ENCODE results near the gene ZMIZ1. TPM values are rescaled to one million over a fixed set of nuclear protein-coding genes. Genes with fewer than 3 reads are reported as not detected.

The ZMIZ1 gene
- total RNA-seq, 1 experiment from 2014 or later: 42.3 TPM

GRCh38 chr10:79092292-79092896, 23.6 kb downstream of the ZMIZ1 start:
- CTCF ChIA-PET: no interaction called here
- H3K9me3 Mint-ChIP-seq (ENCODE audit: unreplicated experiment): no peaks in the 10 kb centered on the region
- POLR2A ChIA-PET: no interaction called here
- H3K4me3 ChIP-seq (ENCODE audit: low read depth, low read length): no peak overlapping the region
- no peaks in the 10 kb centered on the region; the same call in none of the 2 replicates for H3K36me3 ChIP-seq (ENCODE audit: control insufficient read depth, insufficient read depth, low read length)
- no peaks in the 10 kb centered on the region for H3K27me3 Mint-ChIP-seq (ENCODE audit: insufficient read depth, unreplicated experiment)
- no peaks in the 10 kb centered on the region for H3K27me3 ChIP-seq (replicated peaks; ENCODE audit: control insufficient read depth, insufficient read depth, low read length)
- H3K4me3 Mint-ChIP-seq (ENCODE audit: unreplicated experiment): no peak overlapping the region
- no peaks in the 10 kb centered on the region for H3K9me3 ChIP-seq
- intact Hi-C loops (cut with micrococcal nuclease; ENCODE audit: unreplicated experiment): no loop called here
- peaks cover 50% of the 10 kb centered on the region for H3K4me1 Mint-ChIP-seq (ENCODE audit: low read depth, unreplicated experiment)
- DNase-seq: no peak
- H3K36me3 Mint-ChIP-seq (ENCODE audit: insufficient read depth, unreplicated experiment): peaks cover 28% of the 10 kb centered on the region
- peaks cover 28% of the 10 kb centered on the region for H3K4me1 ChIP-seq
- H3K27ac Mint-ChIP-seq (ENCODE audit: unreplicated experiment): peak overlapping the region; percentile 39
- TF ChIP-seq CTCF (IDR thresholded peaks at IDR 0.05; ENCODE audit: insufficient read depth in 1 of 2, low read depth in 1 of 2, low read length in 1 of 2, severe bottlenecking in 1 of 2, unreplicated experiment in 1 of 2): no peak
- no TSS peak for BruUV-seq (replicated peaks)

- Histone ChIP-seq H3K4me3 (ENCODE audit: low read depth, low read length) (no peak overlapping the region), H3K9me3 (no peaks in the 10 kb centered on the region), H3K36me3 (ENCODE audit: control insufficient read depth, insufficient read depth, low read length) (peaks cover 1% of the 10 kb centered on the region), H3K27me3 (replicated peaks; ENCODE audit: control insufficient read depth, insufficient read depth, low read length) (no peaks in the 10 kb centered on the region), H3K4me1 (peaks cover 28% of the 10 kb centered on the region)
- no peaks in the 10 kb centered on the region for H3K9me3 Mint-ChIP-seq (ENCODE audit: unreplicated experiment)
- peak overlapping the region; percentile 77 for H3K27ac Mint-ChIP-seq (ENCODE audit: unreplicated experiment)
- ChIA-PET POLR2A (no interaction called here), CTCF (interaction anchor here (0.7 to 1.2 kb wide), 2 partner anchors 97 to 101 kb away, joined by 4 to 7 read pairs; no protein-coding TSS in a partner anchor)
- no peaks in the 10 kb centered on the region for H3K27me3 Mint-ChIP-seq (ENCODE audit: insufficient read depth, unreplicated experiment)
- peaks cover 34% of the 10 kb centered on the region for H3K36me3 Mint-ChIP-seq (ENCODE audit: insufficient read depth, unreplicated experiment)
- intact Hi-C loops (cut with micrococcal nuclease; ENCODE audit: unreplicated experiment): loop anchor here (1.0 kb wide), 1 partner anchor 23 kb away; no protein-coding TSS in a partner anchor
- peak in 1 of 2 experiments; percentile 3 for TF ChIP-seq CTCF (IDR thresholded peaks at IDR 0.05; ENCODE audit: insufficient read depth in 1 of 2, low read depth in 1 of 2, low read length in 1 of 2, severe bottlenecking in 1 of 2, unreplicated experiment in 1 of 2)
- peak; percentile 72 to 81 for DNase-seq
- BruUV-seq (replicated peaks): no TSS peak
- H3K4me3 Mint-ChIP-seq (ENCODE audit: unreplicated experiment): no peak overlapping the region
- peaks cover 51% of the 10 kb centered on the region for H3K4me1 Mint-ChIP-seq (ENCODE audit: low read depth, unreplicated experiment)
Measured at GRCh38 chr10:79093658-79094411, 25.1 kb downstream of the ZMIZ1 start.

- Histone ChIP-seq H3K9me3 (no peaks in the 10 kb centered on the region), H3K36me3 (ENCODE audit: control insufficient read depth, insufficient read depth, low read length) (peaks cover 1% of the 10 kb centered on the region), H3K27me3 (replicated peaks; ENCODE audit: control insufficient read depth, insufficient read depth, low read length) (no peaks in the 10 kb centered on the region), H3K4me1 (peaks cover 28% of the 10 kb centered on the region), H3K4me3 (ENCODE audit: low read depth, low read length) (no peak overlapping the region)
- TF ChIP-seq CTCF (IDR thresholded peaks at IDR 0.05; ENCODE audit: insufficient read depth in 1 of 2, low read depth in 1 of 2, low read length in 1 of 2, severe bottlenecking in 1 of 2, unreplicated experiment in 1 of 2): no peak
- Mint-ChIP-seq H3K4me3 (ENCODE audit: unreplicated experiment) (no peak overlapping the region), H3K27ac (ENCODE audit: unreplicated experiment) (peak overlapping the region; percentile 77), H3K36me3 (ENCODE audit: insufficient read depth, unreplicated experiment) (peaks cover 34% of the 10 kb centered on the region), H3K9me3 (ENCODE audit: unreplicated experiment) (no peaks in the 10 kb centered on the region), H3K27me3 (ENCODE audit: insufficient read depth, unreplicated experiment) (no peaks in the 10 kb centered on the region), H3K4me1 (ENCODE audit: low read depth, unreplicated experiment) (peaks cover 51% of the 10 kb centered on the region)
- BruUV-seq (replicated peaks): no TSS peak
- ChIA-PET POLR2A (no interaction called here), CTCF (interaction anchor here (0.7 to 1.2 kb wide), 2 partner anchors 96 to 100 kb away, joined by 4 to 7 read pairs; no protein-coding TSS in a partner anchor)
- intact Hi-C loops (cut with micrococcal nuclease; ENCODE audit: unreplicated experiment): no loop called here
- no peak for DNase-seq
Measured at GRCh38 chr10:79094412-79095175, 25.8 kb downstream of the ZMIZ1 start.

Measured in Caco-2 (cell line).